DOHH2 (cell line): ENCODE data around the gene LACRT.

ENCODE experiments used
- CTCF ChIP-seq: fragments of 200-600 bp; sonication (generic); IDR thresholded peaks from one replicate; pipeline ENCODE4 v1.5.1; 2014; ENCODE audit warnings: antibody characterized with exemption, mild to moderate bottlenecking, low read depth, low read length; ENCODE audit not compliant: poor library complexity, severe bottlenecking
- EZH2phosphoT487 ChIP-seq: fragments of 200-600 bp; sonication (generic); IDR thresholded peaks from 2 replicates; pipeline ENCODE4 v1.6.1; 2017; ENCODE audit warnings: borderline replicate concordance, mild to moderate bottlenecking, antibody characterized with exemption, low read length, moderate library complexity, mixed read lengths

DNA sequence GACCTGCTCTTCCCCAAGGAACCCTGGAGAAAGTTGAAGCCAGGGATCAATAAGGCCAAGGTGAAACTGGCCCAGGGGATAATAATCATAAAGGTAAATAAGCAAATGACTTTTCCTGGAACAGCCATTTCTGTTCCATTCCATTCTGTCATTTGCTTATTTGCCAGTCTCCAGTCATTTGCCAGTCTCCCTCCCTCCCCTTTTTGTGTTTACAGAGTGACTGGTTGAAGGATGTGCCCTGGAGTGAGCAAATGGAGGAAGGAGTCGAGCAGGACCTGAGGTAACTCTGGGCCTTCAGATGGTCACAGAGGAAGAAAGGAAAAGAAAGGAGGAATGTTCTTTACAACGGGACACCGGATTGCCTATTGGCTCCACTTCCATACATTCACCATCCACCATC lies 31.3 kb upstream of the LACRT start:
- TF ChIP-seq CTCF (no peak), EZH2phosphoT487 (no peak)
